Testis (tissue), 3 donors: ENCODE data around the gene FAM222A. TPM values are rescaled to one million over a fixed set of nuclear protein-coding genes. Genes with fewer than 3 reads are reported as not detected.

ENCODE experiments used
- DNase-seq: peaks from one replicate; pipeline ENCODE4 v3.0.0-alpha.2; 2019
- H3K27ac ChIP-seq, 2 donors: fragments of 200-600 bp; sonication (generic); one replicate each; pipeline ENCODE4 v1.5.1; 2019
- H3K27me3 ChIP-seq: fragments of 200-600 bp; sonication (generic); one replicate; pipeline ENCODE4 v1.5.1; 2019
- H3K36me3 ChIP-seq: fragments of 200-600 bp; sonication (generic); one replicate; pipeline ENCODE4 v1.5.1; 2017; ENCODE audit warnings: low read depth; ENCODE audit errors: missing control alignments
- H3K4me1 ChIP-seq: fragments of 200-600 bp; sonication (generic); one replicate; pipeline ENCODE4 v1.5.1; 2019
- H3K4me3 ChIP-seq, 2 donors: fragments of 200-600 bp; sonication (generic); one replicate each; pipeline ENCODE4 v1.5.1; 2017 to 2019
- H3K9me3 ChIP-seq: fragments of 200-600 bp; sonication (generic); one replicate; pipeline ENCODE4 v1.5.1; 2017
- CTCF ChIP-seq, 3 experiments: fragments of 450-650 bp in 2 of 3; fragments of 200-600 bp in 1 of 3; sonication (generic) in 1 of 3; IDR thresholded peaks; one replicate each; pipeline ENCODE4 v1.5.1; 2016 to 2019; ENCODE audit warnings: antibody characterized with exemption in 3 of 3, mild to moderate bottlenecking in 2 of 3, moderate library complexity in 1 of 3
- POLR2A ChIP-seq: fragments of 450-650 bp; IDR thresholded peaks from one replicate; pipeline ENCODE4 v1.6.1; 2017; ENCODE audit warnings: antibody characterized with exemption, mild to moderate bottlenecking, moderate library complexity
- WGBS, 2 donors: methylation state at CpG; one replicate each; pipeline ENCODE4 v1.1.5; 2018; 5-methylcytosine and 5-hydroxymethylcytosine counted together
- intact Hi-C: fragments of 100-400 bp; cut with DNase I; formaldehyde crosslinking; loops from one replicate; pipeline ENCODE4 v1.15.1; 2023; ENCODE audit warnings: low total_unique reads
- polyA plus RNA-seq: library from polyadenylated mRNA; stranded (reverse); fragments of 350-450 nt; fragmentation: Illumina TruSeq; extraction: RNeasy Lipid Tissue Mini Kit (QIAGEN cat#74804); gene quantifications from one replicate; pipeline ENCODE4 v1.2.3, GENCODE V29; 2014; ENCODE audit warnings: low read depth, low replicate concordance; ENCODE audit not compliant: insufficient read depth
- total RNA-seq, 2 donors: library from RNA; depleted of rRNA; stranded (reverse); fragments of >200 nt; gene quantifications; one replicate each; pipeline ENCODE4 v1.2.3, GENCODE V29; 2016

FAM222A gene
- total and polyA plus RNA-seq, 3 donors from 2014 or later = 34.5 to 78.6 (median 75.7) TPM

- Histone ChIP-seq H3K4me3 (no peak overlapping the region), H3K27ac (no peak overlapping the region), H3K36me3 (no peaks in the 10 kb centered on the region), H3K9me3 (no peaks in the 10 kb centered on the region), H3K4me1 (peaks cover 15% of the 10 kb centered on the region), H3K27me3 (no peaks in the 10 kb centered on the region)
- WGBS, 2 donors = 91 to 94% methylated on average over 1 of the region's 1 CpG
- no peak for DNase-seq
- intact Hi-C loops = no loop called here
- TF ChIP-seq POLR2A = no peak
- TF ChIP-seq CTCF (IDR thresholded peaks at IDR 0.05) = no peak
Observed at GRCh38 chr12:109726106-109726497, 12.5 kb downstream of the FAM222A start.

- intact Hi-C loops = no loop called here
- no peak for DNase-seq
- peaks cover 15% of the 10 kb centered on the region for H3K4me1 ChIP-seq
Observed at GRCh38 chr12:109726511-109727038, 12.9 kb downstream of the FAM222A start.

GRCh38 chr12:109727039-109727723, 13.6 kb downstream of the FAM222A start:
- WGBS, 2 donors = 56 to 76% methylated on average over 9 to 18 of the region's 18 CpGs
- no peak overlapping the region for H3K27ac ChIP-seq
- no peak for DNase-seq

More at GRCh38 chr12:109726511-109727038, 12.9 kb downstream of the FAM222A start:
- WGBS, 2 donors = 83 to 90% methylated on average over 3 to 11 of the region's 12 CpGs
- H3K4me3 ChIP-seq = no peak overlapping the region
- H3K36me3 ChIP-seq = no peaks in the 10 kb centered on the region
- TF ChIP-seq CTCF (IDR thresholded peaks at IDR 0.05) (no peak), POLR2A (no peak)
- H3K27me3 ChIP-seq = no peaks in the 10 kb centered on the region
- no peak overlapping the region for H3K27ac ChIP-seq
- no peaks in the 10 kb centered on the region for H3K9me3 ChIP-seq

GRCh38 chr12:109727746-109728726, 14.4 kb downstream of the FAM222A start:
- TF ChIP-seq POLR2A (no peak), CTCF (IDR thresholded peaks at IDR 0.05) (no peak)
- DNase-seq = no peak
- H3K27ac ChIP-seq = no peak overlapping the region
- no peaks in the 10 kb centered on the region for H3K36me3 ChIP-seq
- no peaks in the 10 kb centered on the region for H3K27me3 ChIP-seq
- H3K4me1 ChIP-seq = peaks cover 14% of the 10 kb centered on the region
- no peaks in the 10 kb centered on the region for H3K9me3 ChIP-seq
- intact Hi-C loops = no loop called here
- H3K4me3 ChIP-seq = no peak overlapping the region
- 83 to 84% methylated on average over 13 to 14 of the region's 14 CpGs for WGBS, 2 donors

More at GRCh38 chr12:109727039-109727723, 13.6 kb downstream of the FAM222A start:
- Histone ChIP-seq H3K9me3 (no peaks in the 10 kb centered on the region), H3K4me1 (peaks cover 15% of the 10 kb centered on the region), H3K27me3 (no peaks in the 10 kb centered on the region), H3K4me3 (no peak overlapping the region), H3K36me3 (no peaks in the 10 kb centered on the region)
- intact Hi-C loops = no loop called here
- TF ChIP-seq CTCF (IDR thresholded peaks at IDR 0.05) = no peak
- TF ChIP-seq POLR2A = no peak
